GM23338 (cell line): Measurements from ENCODE around the gene MTHFR.

ENCODE experiments used
- CREB1 ChIP-seq: fragments of 250-450 bp; sonication (Bioruptor Pico); IDR thresholded peaks from 2 replicates; pipeline ENCODE4 v1.5.0; 2020; ENCODE audit warnings: low read depth, mild to moderate bottlenecking, moderate library complexity
- CTCF ChIP-seq, 2 experiments: fragments of 200-600 bp in 1 of 2; sonication (generic) in 1 of 2; conservative IDR thresholded peaks; 2 replicates each; pipeline versions ENCODE4 v1.5.1 to v1.6.1; 2016 to 2017; ENCODE audit warnings: antibody characterized with exemption in 2 of 2, low read depth in 2 of 2, mild to moderate bottlenecking in 2 of 2, moderate library complexity in 1 of 2
- EZH2 ChIP-seq: fragments of 200-600 bp; sonication (generic); IDR thresholded peaks from one replicate; pipeline ENCODE4 v1.8.0; 2017; ENCODE audit warnings: antibody characterized with exemption, mild to moderate bottlenecking, low read depth; ENCODE audit not compliant: unreplicated experiment
- EZH2phosphoT487 ChIP-seq: fragments of 200-600 bp; sonication (generic); IDR thresholded peaks from one replicate; pipeline ENCODE4 v1.8.1; 2018; ENCODE audit warnings: antibody characterized with exemption; ENCODE audit not compliant: unreplicated experiment
- JUNB ChIP-seq: IDR thresholded peaks from one replicate; pipeline ENCODE4 v1.6.1; 2016; ENCODE audit warnings: antibody characterized with exemption; ENCODE audit not compliant: unreplicated experiment
- POLR2AphosphoS5 ChIP-seq: IDR thresholded peaks from 2 replicates; pipeline ENCODE4 v1.6.1; 2016; ENCODE audit warnings: antibody characterized with exemption, low read depth
- STAT1 ChIP-seq: IDR thresholded peaks from one replicate; pipeline ENCODE4 v1.6.1; 2016; ENCODE audit warnings: antibody characterized with exemption; ENCODE audit not compliant: unreplicated experiment
- ZNF114 ChIP-seq: fragments of 250-450 bp; sonication (Bioruptor Pico); IDR thresholded peaks from 2 replicates; pipeline ENCODE4 v1.5.0; 2020; ENCODE audit warnings: mild to moderate bottlenecking, moderate library complexity
- ZNF331 ChIP-seq: fragments of 250-450 bp; sonication (Bioruptor Pico); IDR thresholded peaks from 2 replicates; pipeline ENCODE4 v1.5.0; 2020; ENCODE audit warnings: low read depth, mild to moderate bottlenecking, moderate library complexity
- TF ChIP-seq, protein P1 (sequence below): IDR thresholded peaks from one replicate; pipeline ENCODE4 v1.6.1; 2018; ENCODE audit warnings: antibody characterized with exemption; ENCODE audit not compliant: unreplicated experiment
- TF ChIP-seq, protein P2 (sequence below): fragments of 250-450 bp; sonication (Bioruptor Pico); IDR thresholded peaks from 2 replicates; pipeline ENCODE4 v1.5.0; 2020; ENCODE audit warnings: mild to moderate bottlenecking, moderate library complexity

DNA sequence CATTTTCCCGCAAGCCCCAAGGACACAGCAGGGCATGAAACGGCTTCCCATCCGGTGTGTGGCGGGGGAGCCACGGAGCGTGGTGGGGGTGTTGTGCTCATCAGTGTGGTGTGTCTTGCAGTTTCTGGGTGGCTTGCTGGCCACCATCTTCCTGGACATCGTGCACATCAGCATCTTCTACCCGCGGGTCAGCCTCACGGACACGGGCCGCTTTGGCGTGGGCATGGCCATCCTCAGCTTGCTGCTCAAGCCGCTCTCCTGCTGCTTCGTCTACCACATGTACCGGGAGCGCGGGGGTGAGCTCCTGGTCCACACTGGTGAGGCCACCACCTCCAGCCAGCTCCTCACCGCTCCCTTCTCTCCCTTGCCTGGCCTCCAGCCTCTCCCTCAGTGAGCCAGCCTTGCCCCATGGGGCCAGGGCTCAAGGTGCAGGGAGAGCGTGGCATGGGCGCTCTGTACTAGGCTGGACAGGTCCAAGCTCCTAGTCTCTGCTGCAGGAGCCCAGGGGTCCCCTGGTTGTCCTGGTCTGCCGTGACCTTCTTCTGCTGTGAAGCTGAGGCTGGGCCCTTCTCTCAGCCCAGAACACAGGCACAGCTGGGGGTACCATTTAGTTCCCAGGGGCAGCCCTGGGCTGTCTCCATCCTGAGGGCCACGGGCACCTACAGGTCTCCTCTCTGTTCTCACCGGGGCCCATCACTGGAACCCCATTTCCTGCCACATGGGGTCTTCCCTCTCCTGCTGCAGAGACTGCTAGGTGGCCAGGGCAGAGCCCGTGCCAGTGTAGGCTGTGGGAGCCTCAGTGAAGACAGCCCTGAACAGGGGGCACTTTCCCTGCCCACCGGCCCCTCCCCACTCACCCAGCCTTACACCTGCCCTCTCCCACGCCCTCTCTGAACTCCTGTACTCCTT, 57.2 kb downstream of the MTHFR start:
- TF ChIP-seq CTCF (conservative IDR thresholded peaks at IDR 0.05; ENCODE audit: low read depth in 2 of 2): no peak
- no peak for TF ChIP-seq EZH2
- TF ChIP-seq POLR2AphosphoS5: no peak
- no peak for TF ChIP-seq ZNF331 (CRISPR knock-in tag)
- TF ChIP-seq EZH2phosphoT487: no peak
- TF ChIP-seq, protein P1, sequence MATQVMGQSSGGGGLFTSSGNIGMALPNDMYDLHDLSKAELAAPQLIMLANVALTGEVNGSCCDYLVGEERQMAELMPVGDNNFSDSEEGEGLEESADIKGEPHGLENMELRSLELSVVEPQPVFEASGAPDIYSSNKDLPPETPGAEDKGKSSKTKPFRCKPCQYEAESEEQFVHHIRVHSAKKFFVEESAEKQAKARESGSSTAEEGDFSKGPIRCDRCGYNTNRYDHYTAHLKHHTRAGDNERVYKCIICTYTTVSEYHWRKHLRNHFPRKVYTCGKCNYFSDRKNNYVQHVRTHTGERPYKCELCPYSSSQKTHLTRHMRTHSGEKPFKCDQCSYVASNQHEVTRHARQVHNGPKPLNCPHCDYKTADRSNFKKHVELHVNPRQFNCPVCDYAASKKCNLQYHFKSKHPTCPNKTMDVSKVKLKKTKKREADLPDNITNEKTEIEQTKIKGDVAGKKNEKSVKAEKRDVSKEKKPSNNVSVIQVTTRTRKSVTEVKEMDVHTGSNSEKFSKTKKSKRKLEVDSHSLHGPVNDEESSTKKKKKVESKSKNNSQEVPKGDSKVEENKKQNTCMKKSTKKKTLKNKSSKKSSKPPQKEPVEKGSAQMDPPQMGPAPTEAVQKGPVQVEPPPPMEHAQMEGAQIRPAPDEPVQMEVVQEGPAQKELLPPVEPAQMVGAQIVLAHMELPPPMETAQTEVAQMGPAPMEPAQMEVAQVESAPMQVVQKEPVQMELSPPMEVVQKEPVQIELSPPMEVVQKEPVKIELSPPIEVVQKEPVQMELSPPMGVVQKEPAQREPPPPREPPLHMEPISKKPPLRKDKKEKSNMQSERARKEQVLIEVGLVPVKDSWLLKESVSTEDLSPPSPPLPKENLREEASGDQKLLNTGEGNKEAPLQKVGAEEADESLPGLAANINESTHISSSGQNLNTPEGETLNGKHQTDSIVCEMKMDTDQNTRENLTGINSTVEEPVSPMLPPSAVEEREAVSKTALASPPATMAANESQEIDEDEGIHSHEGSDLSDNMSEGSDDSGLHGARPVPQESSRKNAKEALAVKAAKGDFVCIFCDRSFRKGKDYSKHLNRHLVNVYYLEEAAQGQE: no peak
- TF ChIP-seq STAT1: no peak
- no peak for TF ChIP-seq CREB1
- TF ChIP-seq, protein P2, sequence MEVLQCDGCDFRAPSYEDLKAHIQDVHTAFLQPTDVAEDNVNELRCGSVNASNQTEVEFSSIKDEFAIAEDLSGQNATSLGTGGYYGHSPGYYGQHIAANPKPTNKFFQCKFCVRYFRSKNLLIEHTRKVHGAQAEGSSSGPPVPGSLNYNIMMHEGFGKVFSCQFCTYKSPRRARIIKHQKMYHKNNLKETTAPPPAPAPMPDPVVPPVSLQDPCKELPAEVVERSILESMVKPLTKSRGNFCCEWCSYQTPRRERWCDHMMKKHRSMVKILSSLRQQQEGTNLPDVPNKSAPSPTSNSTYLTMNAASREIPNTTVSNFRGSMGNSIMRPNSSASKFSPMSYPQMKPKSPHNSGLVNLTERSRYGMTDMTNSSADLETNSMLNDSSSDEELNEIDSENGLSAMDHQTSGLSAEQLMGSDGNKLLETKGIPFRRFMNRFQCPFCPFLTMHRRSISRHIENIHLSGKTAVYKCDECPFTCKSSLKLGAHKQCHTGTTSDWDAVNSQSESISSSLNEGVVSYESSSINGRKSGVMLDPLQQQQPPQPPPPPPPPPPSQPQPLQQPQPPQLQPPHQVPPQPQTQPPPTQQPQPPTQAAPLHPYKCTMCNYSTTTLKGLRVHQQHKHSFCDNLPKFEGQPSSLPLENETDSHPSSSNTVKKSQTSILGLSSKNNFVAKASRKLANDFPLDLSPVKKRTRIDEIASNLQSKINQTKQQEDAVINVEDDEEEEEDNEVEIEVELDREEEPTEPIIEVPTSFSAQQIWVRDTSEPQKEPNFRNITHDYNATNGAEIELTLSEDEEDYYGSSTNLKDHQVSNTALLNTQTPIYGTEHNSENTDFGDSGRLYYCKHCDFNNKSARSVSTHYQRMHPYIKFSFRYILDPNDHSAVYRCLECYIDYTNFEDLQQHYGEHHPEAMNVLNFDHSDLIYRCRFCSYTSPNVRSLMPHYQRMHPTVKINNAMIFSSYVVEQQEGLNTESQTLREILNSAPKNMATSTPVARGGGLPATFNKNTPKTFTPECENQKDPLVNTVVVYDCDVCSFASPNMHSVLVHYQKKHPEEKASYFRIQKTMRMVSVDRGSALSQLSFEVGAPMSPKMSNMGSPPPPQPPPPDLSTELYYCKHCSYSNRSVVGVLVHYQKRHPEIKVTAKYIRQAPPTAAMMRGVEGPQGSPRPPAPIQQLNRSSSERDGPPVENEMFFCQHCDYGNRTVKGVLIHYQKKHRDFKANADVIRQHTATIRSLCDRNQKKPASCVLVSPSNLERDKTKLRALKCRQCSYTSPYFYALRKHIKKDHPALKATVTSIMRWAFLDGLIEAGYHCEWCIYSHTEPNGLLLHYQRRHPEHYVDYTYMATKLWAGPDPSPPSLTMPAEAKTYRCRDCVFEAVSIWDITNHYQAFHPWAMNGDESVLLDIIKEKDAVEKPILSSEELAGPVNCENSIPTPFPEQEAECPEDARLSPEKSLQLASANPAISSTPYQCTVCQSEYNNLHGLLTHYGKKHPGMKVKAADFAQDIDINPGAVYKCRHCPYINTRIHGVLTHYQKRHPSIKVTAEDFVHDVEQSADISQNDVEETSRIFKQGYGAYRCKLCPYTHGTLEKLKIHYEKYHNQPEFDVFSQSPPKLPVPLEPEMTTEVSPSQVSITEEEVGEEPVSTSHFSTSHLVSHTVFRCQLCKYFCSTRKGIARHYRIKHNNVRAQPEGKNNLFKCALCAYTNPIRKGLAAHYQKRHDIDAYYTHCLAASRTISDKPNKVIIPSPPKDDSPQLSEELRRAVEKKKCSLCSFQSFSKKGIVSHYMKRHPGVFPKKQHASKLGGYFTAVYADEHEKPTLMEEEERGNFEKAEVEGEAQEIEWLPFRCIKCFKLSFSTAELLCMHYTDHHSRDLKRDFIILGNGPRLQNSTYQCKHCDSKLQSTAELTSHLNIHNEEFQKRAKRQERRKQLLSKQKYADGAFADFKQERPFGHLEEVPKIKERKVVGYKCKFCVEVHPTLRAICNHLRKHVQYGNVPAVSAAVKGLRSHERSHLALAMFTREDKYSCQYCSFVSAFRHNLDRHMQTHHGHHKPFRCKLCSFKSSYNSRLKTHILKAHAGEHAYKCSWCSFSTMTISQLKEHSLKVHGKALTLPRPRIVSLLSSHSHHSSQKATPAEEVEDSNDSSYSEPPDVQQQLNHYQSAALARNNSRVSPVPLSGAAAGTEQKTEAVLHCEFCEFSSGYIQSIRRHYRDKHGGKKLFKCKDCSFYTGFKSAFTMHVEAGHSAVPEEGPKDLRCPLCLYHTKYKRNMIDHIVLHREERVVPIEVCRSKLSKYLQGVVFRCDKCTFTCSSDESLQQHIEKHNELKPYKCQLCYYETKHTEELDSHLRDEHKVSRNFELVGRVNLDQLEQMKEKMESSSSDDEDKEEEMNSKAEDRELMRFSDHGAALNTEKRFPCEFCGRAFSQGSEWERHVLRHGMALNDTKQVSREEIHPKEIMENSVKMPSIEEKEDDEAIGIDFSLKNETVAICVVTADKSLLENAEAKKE (CRISPR knock-in tag): no peak
- no peak for TF ChIP-seq JUNB
- TF ChIP-seq ZNF114 (CRISPR knock-in tag): no peak
